Measurements from ENCODE around the gene CDKAL1.

DNA sequence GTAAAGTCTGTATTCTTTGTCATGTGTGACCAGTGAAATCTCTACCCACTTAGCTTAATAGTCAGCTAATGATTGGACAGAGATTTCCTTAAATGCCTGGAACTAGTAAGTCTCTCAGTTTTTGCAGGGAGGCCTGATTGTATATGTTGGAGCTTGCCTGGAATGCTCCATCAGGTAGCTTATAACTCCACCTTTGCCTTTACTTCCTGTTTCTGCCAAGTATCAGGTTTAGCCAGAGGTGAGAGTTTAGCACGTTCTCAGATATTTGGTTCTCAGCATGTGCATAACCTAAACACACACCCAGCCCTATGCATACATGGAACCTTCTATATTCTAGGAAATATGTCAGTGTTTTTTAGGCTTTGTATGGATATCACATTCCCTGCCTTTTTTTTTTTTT lies 435.3 kb downstream of the CDKAL1 start:
- TF ChIP-seq, protein P1, sequence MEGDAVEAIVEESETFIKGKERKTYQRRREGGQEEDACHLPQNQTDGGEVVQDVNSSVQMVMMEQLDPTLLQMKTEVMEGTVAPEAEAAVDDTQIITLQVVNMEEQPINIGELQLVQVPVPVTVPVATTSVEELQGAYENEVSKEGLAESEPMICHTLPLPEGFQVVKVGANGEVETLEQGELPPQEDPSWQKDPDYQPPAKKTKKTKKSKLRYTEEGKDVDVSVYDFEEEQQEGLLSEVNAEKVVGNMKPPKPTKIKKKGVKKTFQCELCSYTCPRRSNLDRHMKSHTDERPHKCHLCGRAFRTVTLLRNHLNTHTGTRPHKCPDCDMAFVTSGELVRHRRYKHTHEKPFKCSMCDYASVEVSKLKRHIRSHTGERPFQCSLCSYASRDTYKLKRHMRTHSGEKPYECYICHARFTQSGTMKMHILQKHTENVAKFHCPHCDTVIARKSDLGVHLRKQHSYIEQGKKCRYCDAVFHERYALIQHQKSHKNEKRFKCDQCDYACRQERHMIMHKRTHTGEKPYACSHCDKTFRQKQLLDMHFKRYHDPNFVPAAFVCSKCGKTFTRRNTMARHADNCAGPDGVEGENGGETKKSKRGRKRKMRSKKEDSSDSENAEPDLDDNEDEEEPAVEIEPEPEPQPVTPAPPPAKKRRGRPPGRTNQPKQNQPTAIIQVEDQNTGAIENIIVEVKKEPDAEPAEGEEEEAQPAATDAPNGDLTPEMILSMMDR (IDR thresholded peaks at IDR 0.05), result no peak
- TF ChIP-seq EZH2 (IDR thresholded peaks at IDR 0.05), result no peak

Data from neural progenitor cell (in vitro differentiated cells).